ENCODE results near the gene HEATR5B.

DNA sequence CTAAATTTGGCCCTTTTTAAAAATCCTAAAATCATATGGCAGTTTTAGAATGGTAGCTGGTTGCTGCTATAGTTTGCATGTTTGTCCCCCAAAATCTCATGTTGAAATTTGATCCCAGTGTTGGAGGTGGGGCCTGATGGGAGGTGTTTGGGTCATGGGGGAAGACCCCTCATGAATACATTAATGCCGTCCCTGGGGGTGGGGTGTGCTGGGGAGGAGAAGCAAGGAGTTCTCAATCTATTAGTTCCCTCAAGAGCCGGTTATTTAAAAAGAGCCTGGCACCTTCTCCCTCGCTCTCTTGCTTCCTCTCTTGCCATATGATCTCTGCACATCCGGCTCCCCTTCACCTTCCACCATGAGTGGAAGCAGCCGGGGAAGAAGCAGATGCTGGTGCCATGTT, 21.0 kb upstream of the HEATR5B start:
- TF ChIP-seq, protein P1, sequence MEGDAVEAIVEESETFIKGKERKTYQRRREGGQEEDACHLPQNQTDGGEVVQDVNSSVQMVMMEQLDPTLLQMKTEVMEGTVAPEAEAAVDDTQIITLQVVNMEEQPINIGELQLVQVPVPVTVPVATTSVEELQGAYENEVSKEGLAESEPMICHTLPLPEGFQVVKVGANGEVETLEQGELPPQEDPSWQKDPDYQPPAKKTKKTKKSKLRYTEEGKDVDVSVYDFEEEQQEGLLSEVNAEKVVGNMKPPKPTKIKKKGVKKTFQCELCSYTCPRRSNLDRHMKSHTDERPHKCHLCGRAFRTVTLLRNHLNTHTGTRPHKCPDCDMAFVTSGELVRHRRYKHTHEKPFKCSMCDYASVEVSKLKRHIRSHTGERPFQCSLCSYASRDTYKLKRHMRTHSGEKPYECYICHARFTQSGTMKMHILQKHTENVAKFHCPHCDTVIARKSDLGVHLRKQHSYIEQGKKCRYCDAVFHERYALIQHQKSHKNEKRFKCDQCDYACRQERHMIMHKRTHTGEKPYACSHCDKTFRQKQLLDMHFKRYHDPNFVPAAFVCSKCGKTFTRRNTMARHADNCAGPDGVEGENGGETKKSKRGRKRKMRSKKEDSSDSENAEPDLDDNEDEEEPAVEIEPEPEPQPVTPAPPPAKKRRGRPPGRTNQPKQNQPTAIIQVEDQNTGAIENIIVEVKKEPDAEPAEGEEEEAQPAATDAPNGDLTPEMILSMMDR (IDR thresholded peaks at IDR 0.05): no peak
- TF ChIP-seq EZH2 (IDR thresholded peaks at IDR 0.05; ENCODE audit: borderline replicate concordance, insufficient read depth, low read depth, low read length, poor library complexity, severe bottlenecking): no peak
